Endodermal cell (in vitro differentiated cells): ENCODE results near the gene GABRB2. TPM values are rescaled to one million over a fixed set of nuclear protein-coding genes. Genes with fewer than 3 reads are reported as not detected.

Source experiments
- DNase-seq: peaks from one replicate; pipeline ENCODE4 v3.0.0-alpha.2; 2017
- H3K27ac ChIP-seq: 2 replicates; pipeline ENCODE4 v1.5.1; 2013; ENCODE audit warnings: mild to moderate bottlenecking, low read depth, low read length, moderate library complexity
- H3K27me3 ChIP-seq: 2 replicates; pipeline ENCODE4 v1.6.1; 2013; ENCODE audit warnings: mild to moderate bottlenecking, low read length, moderate library complexity; ENCODE audit not compliant: insufficient read depth, control insufficient read depth, poor library complexity, severe bottlenecking
- H3K36me3 ChIP-seq: 2 replicates; pipeline ENCODE4 v1.7.0; 2013; ENCODE audit warnings: mild to moderate bottlenecking, low read length, moderate library complexity; ENCODE audit not compliant: control insufficient read depth, insufficient read depth
- H3K4me1 ChIP-seq: one replicate; pipeline ENCODE4 v1.7.0; 2013; ENCODE audit warnings: low read length; ENCODE audit not compliant: control insufficient read depth, insufficient read depth
- H3K4me3 ChIP-seq: 2 replicates; pipeline ENCODE4 v1.5.1; 2013; ENCODE audit warnings: mild to moderate bottlenecking, low read length, moderate library complexity
- H3K9ac ChIP-seq: 2 replicates; pipeline ENCODE4 v1.6.1; 2013; ENCODE audit warnings: mild to moderate bottlenecking, low read length, moderate library complexity; ENCODE audit not compliant: poor library complexity, severe bottlenecking; ENCODE audit errors: extremely low read depth
- H3K9me3 ChIP-seq: 2 replicates; pipeline ENCODE4 v1.6.1; 2013; ENCODE audit warnings: mild to moderate bottlenecking, low read length, moderate library complexity; ENCODE audit not compliant: control insufficient read depth
- H3K27ac Mint-ChIP-seq: 2 replicates; pipeline ENCODE4 v1.8.0; 2020; ENCODE audit warnings: mixed read lengths
- H3K27me3 Mint-ChIP-seq: 2 replicates; pipeline ENCODE4 v1.8.0; 2021; ENCODE audit warnings: mild to moderate bottlenecking, mixed read lengths; ENCODE audit not compliant: insufficient read depth
- H3K36me3 Mint-ChIP-seq: 2 replicates; pipeline ENCODE4 v1.8.0; 2020; ENCODE audit warnings: low read depth, mixed read lengths
- H3K4me1 Mint-ChIP-seq: 2 replicates; pipeline ENCODE4 v1.8.0; 2020; ENCODE audit warnings: mixed read lengths
- H3K4me3 Mint-ChIP-seq: 2 replicates; pipeline ENCODE4 v1.8.0; 2020; ENCODE audit warnings: mild to moderate bottlenecking, moderate library complexity, mixed read lengths
- H3K9me3 Mint-ChIP-seq: 2 replicates; pipeline ENCODE4 v1.8.0; 2020; ENCODE audit warnings: mild to moderate bottlenecking, mixed read lengths
- WGBS, 2 experiments: methylation state at CpG; one replicate each; pipeline versions ENCODE4 v1.1.5 to v1.1.7; 2013; ENCODE audit warnings: missing lambda C conversion rate in 2 of 2, mixed read lengths in 1 of 2; ENCODE audit not compliant: insufficient coverage in 1 of 2, insufficient read length in 1 of 2; 5-methylcytosine and 5-hydroxymethylcytosine counted together
- total RNA-seq, 2 donors: library from RNA; stranded (reverse); fragmentation: NEBNext Ultra II Directional in 1 of 2; extraction: Animal tissue kit (Norgen Biotek cat#: 25700) in 1 of 2; gene quantifications; 2 replicates in 1 of 2; 3 replicates in 1 of 2; pipeline ENCODE4 v1.2.1, GENCODE V29; 2021
- TF ChIP-seq, protein P1 (sequence below): fragments of 200-600 bp; sonication (generic); conservative IDR thresholded peaks from 2 replicates; pipeline ENCODE4 v1.5.0; 2021; ENCODE audit warnings: antibody characterized with exemption, mild to moderate bottlenecking

The GABRB2 gene
- total RNA-seq, 2 donors from 2014 or later, result 0.77 to 2.5 TPM

DNA sequence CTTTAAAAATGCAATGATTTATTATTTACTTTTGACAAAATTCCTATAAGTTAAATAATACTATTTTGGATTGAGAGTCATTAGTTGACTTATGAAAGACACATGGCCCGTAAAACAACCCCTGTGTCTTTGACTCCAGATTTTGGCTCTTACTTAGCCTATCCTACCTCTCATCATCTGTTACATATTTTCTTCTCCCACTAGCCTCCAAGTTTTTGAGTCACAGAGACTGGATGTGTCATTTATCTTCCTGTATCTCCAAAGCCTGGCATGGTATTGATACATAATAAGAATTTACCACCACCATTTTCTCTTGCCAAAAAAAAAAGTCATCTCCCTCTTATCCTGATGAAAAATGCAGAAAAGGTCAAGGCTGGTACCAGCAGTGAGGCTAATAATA lies 99.9 kb downstream of the GABRB2 start:
- no peaks in the 10 kb centered on the region for H3K27me3 ChIP-seq
- H3K27me3 Mint-ChIP-seq, result no peaks in the 10 kb centered on the region
- peaks cover 2% of the 10 kb centered on the region for H3K4me1 Mint-ChIP-seq
- H3K27ac Mint-ChIP-seq, result no peak overlapping the region
- peaks cover 3% of the 10 kb centered on the region for H3K4me1 ChIP-seq
- no peak overlapping the region for H3K27ac ChIP-seq
- H3K4me3 Mint-ChIP-seq, result no peak overlapping the region
- H3K9me3 ChIP-seq, result no peaks in the 10 kb centered on the region
- H3K9me3 Mint-ChIP-seq, result no peaks in the 10 kb centered on the region
- H3K9ac ChIP-seq, result no peak overlapping the region
- H3K36me3 ChIP-seq, result no peaks in the 10 kb centered on the region
- H3K36me3 Mint-ChIP-seq, result no peaks in the 10 kb centered on the region
- TF ChIP-seq, protein P1, sequence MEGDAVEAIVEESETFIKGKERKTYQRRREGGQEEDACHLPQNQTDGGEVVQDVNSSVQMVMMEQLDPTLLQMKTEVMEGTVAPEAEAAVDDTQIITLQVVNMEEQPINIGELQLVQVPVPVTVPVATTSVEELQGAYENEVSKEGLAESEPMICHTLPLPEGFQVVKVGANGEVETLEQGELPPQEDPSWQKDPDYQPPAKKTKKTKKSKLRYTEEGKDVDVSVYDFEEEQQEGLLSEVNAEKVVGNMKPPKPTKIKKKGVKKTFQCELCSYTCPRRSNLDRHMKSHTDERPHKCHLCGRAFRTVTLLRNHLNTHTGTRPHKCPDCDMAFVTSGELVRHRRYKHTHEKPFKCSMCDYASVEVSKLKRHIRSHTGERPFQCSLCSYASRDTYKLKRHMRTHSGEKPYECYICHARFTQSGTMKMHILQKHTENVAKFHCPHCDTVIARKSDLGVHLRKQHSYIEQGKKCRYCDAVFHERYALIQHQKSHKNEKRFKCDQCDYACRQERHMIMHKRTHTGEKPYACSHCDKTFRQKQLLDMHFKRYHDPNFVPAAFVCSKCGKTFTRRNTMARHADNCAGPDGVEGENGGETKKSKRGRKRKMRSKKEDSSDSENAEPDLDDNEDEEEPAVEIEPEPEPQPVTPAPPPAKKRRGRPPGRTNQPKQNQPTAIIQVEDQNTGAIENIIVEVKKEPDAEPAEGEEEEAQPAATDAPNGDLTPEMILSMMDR, result no peak
- WGBS, 2 experiments, result 96% methylated on average over 1 of the region's 1 CpG; no CpG with 5 or more reads in 1 of the 2 experiments
- no peak overlapping the region for H3K4me3 ChIP-seq
- DNase-seq, result no peak

DNA sequence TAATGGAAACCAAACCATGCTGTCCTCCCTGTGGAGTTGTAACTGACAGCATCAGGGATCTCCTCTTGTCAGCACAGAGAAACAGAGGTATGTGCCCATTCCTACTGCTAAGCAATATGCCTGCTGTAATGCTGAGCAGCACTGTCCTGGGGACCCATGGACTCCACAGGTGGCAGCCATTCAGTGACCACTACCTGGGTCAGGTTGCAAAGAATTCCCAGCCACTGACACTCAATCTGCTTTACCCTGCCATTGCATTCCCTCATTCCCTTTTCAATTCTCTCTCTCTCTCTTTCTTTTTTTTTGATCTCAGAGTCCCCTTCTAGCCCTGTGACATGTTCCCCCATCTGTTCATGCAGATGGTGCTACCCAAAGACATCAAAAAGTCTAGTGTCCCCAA lies 104.1 kb downstream of the GABRB2 start:
- Histone ChIP-seq H3K4me1 (peaks cover 3% of the 10 kb centered on the region), H3K4me3 (no peak overlapping the region), H3K36me3 (no peaks in the 10 kb centered on the region), H3K9ac (no peak overlapping the region), H3K27ac (no peak overlapping the region), H3K27me3 (no peaks in the 10 kb centered on the region), H3K9me3 (no peaks in the 10 kb centered on the region)
- TF ChIP-seq, protein P1, result no peak
- no peak overlapping the region for H3K4me3 Mint-ChIP-seq
- H3K36me3 Mint-ChIP-seq, result no peaks in the 10 kb centered on the region
- no peak overlapping the region for H3K27ac Mint-ChIP-seq
- no peak for DNase-seq
- H3K27me3 Mint-ChIP-seq, result no peaks in the 10 kb centered on the region
- H3K9me3 Mint-ChIP-seq, result no peaks in the 10 kb centered on the region
- H3K4me1 Mint-ChIP-seq, result peaks cover 2% of the 10 kb centered on the region

DNA sequence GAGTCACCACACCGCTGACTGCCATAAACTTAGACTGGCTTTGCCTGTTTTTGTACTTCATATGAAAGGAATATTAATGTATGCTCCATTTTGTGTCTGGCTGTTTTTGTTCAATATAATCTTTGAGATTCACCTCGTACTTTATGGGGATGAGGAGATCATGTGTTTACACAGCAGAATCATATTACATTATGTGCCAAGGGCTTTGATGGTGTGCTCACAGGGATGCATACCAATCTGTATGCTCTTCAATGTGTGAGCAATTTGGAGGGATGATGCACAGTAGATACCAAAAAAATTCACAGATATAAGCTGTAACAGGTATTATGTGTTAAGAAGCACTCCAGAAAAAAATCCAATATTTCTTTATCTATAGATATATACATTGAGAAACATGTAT lies 113.7 kb downstream of the GABRB2 start:
- H3K36me3 ChIP-seq, result no peaks in the 10 kb centered on the region
- H3K27me3 ChIP-seq, result no peaks in the 10 kb centered on the region
- Mint-ChIP-seq H3K27me3 (no peaks in the 10 kb centered on the region), H3K4me1 (no peaks in the 10 kb centered on the region), H3K4me3 (no peak overlapping the region), H3K36me3 (no peaks in the 10 kb centered on the region), H3K27ac (no peak overlapping the region), H3K9me3 (no peaks in the 10 kb centered on the region)
- TF ChIP-seq, protein P1, result no peak
- H3K9ac ChIP-seq, result no peak overlapping the region
- no peaks in the 10 kb centered on the region for H3K9me3 ChIP-seq
- WGBS, 2 experiments, result 89% methylated on average over 2 of the region's 2 CpGs; no CpG with 5 or more reads in 1 of the 2 experiments
- no peak overlapping the region for H3K4me3 ChIP-seq
- H3K27ac ChIP-seq, result no peak overlapping the region
- DNase-seq, result no peak
- H3K4me1 ChIP-seq, result no peaks in the 10 kb centered on the region
